AG09309 (cell line): ENCODE data around the gene ZNF569.

Experiments used
- DNase-seq: peaks from one replicate; pipeline ENCODE4 v3.0.0-alpha.2; 2010; ENCODE audit warnings: low read depth
- H3K4me3 ChIP-seq: 2 replicates; pipeline ENCODE4 v1.5.1; 2011; ENCODE audit warnings: mild to moderate bottlenecking, low read depth, low read length, moderate library complexity; ENCODE audit not compliant: control insufficient read depth
- TF ChIP-seq, protein P1 (sequence below): IDR thresholded peaks from 2 replicates; pipeline ENCODE4 v1.5.1; 2011; ENCODE audit warnings: mild to moderate bottlenecking, low read depth, low read length, inconsistent platforms; ENCODE audit not compliant: insufficient read depth, control insufficient read depth; ENCODE audit errors: missing control alignments

ZNF569 gene

DNA sequence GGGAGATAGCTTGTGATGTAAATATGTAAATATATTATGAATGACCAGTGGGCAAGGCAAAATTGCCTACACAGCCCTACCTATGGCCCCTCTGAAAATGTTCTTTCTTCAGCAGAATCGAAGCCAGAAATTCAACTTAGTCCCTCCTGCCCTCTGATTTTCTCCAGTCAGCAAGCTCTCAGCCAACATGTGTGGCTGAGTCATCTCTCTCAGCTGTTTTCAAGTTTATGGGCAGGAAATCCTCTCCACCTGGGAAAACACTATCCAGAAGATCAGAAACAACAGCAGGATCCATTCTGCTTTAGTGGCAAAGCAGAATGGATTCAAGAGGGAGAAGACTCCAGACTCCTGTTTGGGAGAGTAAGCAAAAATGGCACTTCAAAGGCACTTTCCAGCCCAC is 105.2 kb downstream of the ZNF569 start:
- TF ChIP-seq, protein P1, sequence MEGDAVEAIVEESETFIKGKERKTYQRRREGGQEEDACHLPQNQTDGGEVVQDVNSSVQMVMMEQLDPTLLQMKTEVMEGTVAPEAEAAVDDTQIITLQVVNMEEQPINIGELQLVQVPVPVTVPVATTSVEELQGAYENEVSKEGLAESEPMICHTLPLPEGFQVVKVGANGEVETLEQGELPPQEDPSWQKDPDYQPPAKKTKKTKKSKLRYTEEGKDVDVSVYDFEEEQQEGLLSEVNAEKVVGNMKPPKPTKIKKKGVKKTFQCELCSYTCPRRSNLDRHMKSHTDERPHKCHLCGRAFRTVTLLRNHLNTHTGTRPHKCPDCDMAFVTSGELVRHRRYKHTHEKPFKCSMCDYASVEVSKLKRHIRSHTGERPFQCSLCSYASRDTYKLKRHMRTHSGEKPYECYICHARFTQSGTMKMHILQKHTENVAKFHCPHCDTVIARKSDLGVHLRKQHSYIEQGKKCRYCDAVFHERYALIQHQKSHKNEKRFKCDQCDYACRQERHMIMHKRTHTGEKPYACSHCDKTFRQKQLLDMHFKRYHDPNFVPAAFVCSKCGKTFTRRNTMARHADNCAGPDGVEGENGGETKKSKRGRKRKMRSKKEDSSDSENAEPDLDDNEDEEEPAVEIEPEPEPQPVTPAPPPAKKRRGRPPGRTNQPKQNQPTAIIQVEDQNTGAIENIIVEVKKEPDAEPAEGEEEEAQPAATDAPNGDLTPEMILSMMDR = no peak
- no peak for DNase-seq
- no peak overlapping the region for H3K4me3 ChIP-seq
